HFFc6 (cell line): ENCODE results near the gene EPHB1. TPM values are rescaled to one million over a fixed set of nuclear protein-coding genes. Genes with fewer than 3 reads are reported as not detected.

Experiments
- DNase-seq: peaks from one replicate; pipeline ENCODE4 v3.0.0-alpha.2; 2018
- H3K27ac Mint-ChIP-seq: 2 replicates; pipeline ENCODE4 v1.8.0; 2020; ENCODE audit warnings: mild to moderate bottlenecking, mixed read lengths
- H3K27me3 Mint-ChIP-seq: 2 replicates; pipeline ENCODE4 v1.8.0; 2021; ENCODE audit warnings: mild to moderate bottlenecking, moderate library complexity, mixed read lengths; ENCODE audit not compliant: insufficient read depth
- H3K36me3 Mint-ChIP-seq: 2 replicates; pipeline ENCODE4 v1.8.0; 2021; ENCODE audit warnings: low read depth, mixed read lengths
- H3K4me1 Mint-ChIP-seq: 2 replicates; pipeline ENCODE4 v1.8.0; 2020; ENCODE audit warnings: low read depth, mixed read lengths
- H3K4me3 Mint-ChIP-seq: 2 replicates; pipeline ENCODE4 v1.8.0; 2020; ENCODE audit warnings: mild to moderate bottlenecking, moderate library complexity, mixed read lengths
- H3K9me3 Mint-ChIP-seq: 2 replicates; pipeline ENCODE4 v1.8.0; 2020; ENCODE audit warnings: mild to moderate bottlenecking, mixed read lengths
- total RNA-seq, 6 experiments: library from RNA; stranded (reverse); fragmentation: NEBNext Ultra II Directional; extraction: Animal tissue kit (Norgen Biotek cat#: 25700); gene quantifications; 2 replicates in 1 of 6; 3 replicates in 5 of 6; pipeline ENCODE4 v1.2.3, GENCODE V29; 2021
- TF ChIP-seq, protein P1 (sequence below): fragments of 200-600 bp; sonication (generic); IDR thresholded peaks from 2 replicates; pipeline ENCODE4 v1.5.0; 2021; ENCODE audit warnings: antibody characterized with exemption, mild to moderate bottlenecking

The EPHB1 gene
- total RNA-seq, 6 experiments from 2014 or later = 0.88 to 2.6 (median 1.0) TPM

DNA sequence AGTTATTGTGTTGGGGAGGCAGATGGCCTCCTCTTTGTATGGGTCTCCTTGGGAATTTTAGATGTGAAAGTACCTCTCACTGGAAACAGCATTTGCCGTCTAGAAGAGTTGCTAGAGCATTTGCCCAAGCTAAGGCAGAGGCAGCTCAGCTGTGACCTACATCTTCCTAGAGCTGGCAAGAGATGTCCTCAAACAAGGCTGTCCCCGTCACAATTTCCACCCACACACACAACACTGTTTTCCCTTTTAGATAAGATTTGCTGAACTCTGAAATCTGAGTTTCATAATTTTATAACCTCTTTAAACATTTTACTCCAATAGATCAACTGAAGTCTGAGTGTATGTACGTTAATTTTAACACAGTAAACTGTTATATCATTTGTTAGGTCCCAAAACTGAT, 352.6 kb downstream of the EPHB1 start:
- Mint-ChIP-seq H3K36me3 (no peaks in the 10 kb centered on the region), H3K4me3 (no peak overlapping the region), H3K9me3 (peaks cover 11% of the 10 kb centered on the region), H3K4me1 (no peaks in the 10 kb centered on the region), H3K27me3 (peaks cover 5% of the 10 kb centered on the region), H3K27ac (no peak overlapping the region)
- TF ChIP-seq, protein P1, sequence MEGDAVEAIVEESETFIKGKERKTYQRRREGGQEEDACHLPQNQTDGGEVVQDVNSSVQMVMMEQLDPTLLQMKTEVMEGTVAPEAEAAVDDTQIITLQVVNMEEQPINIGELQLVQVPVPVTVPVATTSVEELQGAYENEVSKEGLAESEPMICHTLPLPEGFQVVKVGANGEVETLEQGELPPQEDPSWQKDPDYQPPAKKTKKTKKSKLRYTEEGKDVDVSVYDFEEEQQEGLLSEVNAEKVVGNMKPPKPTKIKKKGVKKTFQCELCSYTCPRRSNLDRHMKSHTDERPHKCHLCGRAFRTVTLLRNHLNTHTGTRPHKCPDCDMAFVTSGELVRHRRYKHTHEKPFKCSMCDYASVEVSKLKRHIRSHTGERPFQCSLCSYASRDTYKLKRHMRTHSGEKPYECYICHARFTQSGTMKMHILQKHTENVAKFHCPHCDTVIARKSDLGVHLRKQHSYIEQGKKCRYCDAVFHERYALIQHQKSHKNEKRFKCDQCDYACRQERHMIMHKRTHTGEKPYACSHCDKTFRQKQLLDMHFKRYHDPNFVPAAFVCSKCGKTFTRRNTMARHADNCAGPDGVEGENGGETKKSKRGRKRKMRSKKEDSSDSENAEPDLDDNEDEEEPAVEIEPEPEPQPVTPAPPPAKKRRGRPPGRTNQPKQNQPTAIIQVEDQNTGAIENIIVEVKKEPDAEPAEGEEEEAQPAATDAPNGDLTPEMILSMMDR = no peak
- no peak for DNase-seq

DNA sequence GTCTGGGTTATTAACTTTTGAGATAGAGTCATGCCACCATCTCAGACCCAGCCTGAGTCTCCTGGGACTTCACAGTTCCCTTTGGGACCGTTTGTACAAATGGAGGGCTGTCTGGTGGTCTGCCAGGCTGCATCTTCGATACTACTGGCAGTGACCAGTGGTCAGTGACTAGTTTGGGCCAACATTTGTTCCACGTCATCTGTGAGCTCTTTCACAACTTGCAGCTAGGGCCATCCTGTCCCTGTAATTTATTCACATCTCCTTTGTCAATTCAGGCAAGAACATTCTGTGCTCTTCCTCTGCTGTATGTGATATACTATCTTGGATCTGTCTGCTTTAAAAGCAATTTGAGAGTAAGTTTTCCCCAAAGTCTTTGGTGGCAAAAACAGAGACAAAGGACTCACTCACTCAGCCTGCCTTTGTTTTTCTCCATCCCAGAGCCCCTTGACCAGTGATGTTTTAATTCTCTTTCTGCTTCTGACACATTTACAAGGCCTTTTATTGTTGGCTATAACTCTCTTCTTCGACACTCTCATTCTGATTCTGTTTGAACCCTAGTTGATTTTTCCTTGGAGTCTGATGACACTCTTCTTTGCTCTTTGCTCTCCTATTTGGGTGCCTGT, 353.4 kb downstream of the EPHB1 start:
- H3K4me3 Mint-ChIP-seq = no peak overlapping the region
- H3K27ac Mint-ChIP-seq = no peak overlapping the region
- no peaks in the 10 kb centered on the region for H3K4me1 Mint-ChIP-seq
- TF ChIP-seq, protein P1 = no peak
- H3K36me3 Mint-ChIP-seq = no peaks in the 10 kb centered on the region
- H3K9me3 Mint-ChIP-seq = peaks cover 5% of the 10 kb centered on the region
- no peak for DNase-seq
- H3K27me3 Mint-ChIP-seq = peaks cover 5% of the 10 kb centered on the region

DNA sequence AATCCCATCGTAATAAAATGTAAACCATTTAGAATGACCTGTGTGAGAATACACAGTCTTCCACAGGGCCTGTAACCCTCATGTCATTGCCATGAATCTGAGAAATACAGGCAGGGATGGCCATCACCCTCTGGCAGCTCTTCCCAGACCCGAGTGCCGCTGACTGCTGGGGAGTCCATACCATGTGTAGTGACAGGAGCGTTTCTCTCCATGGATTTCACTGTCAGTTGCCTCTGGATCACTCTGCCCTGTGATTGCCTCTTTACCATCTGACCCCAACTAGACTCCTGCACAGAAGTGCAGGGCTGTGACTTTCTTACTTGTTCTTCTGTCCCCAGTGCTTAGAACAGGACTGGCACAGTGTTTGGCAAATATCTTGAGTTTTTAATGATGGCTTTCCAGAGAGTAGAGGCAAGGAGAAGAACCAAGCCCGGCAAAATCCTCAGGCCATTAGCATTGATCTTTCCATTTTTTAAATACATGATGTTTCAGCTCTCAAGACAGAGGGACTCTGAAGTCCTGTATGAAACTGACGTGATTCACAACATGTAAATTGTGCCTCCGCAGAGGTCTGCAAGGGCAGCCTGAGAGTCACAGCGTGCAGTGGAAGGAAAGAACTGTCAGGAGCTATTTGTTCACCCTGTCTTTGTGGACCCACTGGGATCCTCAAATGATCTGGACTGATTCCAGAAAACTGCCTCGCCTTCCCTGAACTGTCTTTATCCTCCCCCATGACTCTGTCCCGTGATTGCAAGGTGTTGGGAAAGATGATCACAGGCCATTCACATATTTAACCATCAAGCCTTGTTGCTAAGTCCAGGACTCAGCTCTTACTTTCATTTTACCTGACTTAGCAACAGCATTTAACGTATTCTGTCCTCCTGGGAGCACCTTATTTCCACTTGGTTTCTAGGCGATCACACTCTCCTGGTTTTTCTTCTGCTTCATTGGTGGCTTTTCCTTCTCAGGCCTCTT, 354.9 kb downstream of the EPHB1 start:
- Mint-ChIP-seq H3K4me3 (no peak overlapping the region), H3K27me3 (peaks cover 5% of the 10 kb centered on the region), H3K9me3 (peaks cover 8% of the 10 kb centered on the region), H3K4me1 (no peaks in the 10 kb centered on the region), H3K36me3 (no peaks in the 10 kb centered on the region), H3K27ac (no peak overlapping the region)
- no peak for DNase-seq
- TF ChIP-seq, protein P1 = no peak

DNA sequence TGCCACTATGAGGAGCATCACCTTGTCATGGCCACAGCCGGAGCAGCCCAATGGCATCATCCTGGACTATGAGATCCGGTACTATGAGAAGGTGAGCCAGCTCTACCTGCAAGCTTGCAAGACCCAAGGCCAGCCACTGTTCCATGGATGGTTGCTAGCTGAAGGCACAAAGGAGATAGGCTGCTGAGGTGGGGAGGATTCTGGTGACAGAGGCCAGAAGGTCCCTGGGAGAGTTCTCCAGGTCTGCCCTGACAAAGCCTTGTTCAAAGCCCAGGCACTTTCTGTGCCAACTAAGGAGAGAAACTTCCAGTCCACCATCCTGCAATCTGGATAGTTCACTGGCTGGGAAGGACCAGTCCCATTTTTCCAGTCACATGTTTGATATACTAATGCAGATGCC, 359.1 kb downstream of the EPHB1 start:
- Mint-ChIP-seq H3K9me3 (peaks cover 11% of the 10 kb centered on the region), H3K27me3 (peaks cover 3% of the 10 kb centered on the region; the same call in 1 of the 2 replicates), H3K4me1 (no peaks in the 10 kb centered on the region), H3K4me3 (no peak overlapping the region), H3K36me3 (no peaks in the 10 kb centered on the region), H3K27ac (no peak overlapping the region)
- DNase-seq = no peak
- TF ChIP-seq, protein P1 = no peak

DNA sequence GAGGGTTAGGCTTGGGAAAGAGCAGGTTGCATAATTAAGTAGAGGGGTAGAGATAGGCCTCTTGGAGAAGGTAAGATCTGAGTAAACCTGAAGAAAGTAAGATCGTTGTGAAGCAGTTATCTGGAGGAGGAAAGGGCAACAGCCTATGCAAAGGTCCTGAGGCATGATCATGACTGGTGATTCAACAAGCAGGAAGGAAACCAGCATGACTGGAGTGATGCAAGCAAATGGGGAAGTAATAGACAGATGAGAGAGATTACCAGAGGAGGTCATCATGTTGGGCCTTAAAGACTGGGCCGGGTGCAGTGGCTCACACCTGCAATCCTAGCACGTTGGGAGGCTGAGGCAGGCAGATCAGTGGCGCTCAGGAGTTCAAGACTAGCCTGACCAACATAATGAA, 360.2 kb downstream of the EPHB1 start:
- Mint-ChIP-seq H3K4me3 (no peak overlapping the region), H3K36me3 (no peaks in the 10 kb centered on the region), H3K4me1 (no peaks in the 10 kb centered on the region), H3K9me3 (peaks cover 11% of the 10 kb centered on the region), H3K27ac (no peak overlapping the region), H3K27me3 (peaks cover 3% of the 10 kb centered on the region)
- TF ChIP-seq, protein P1 = no peak
- no peak for DNase-seq
